ENCODE data around the gene NEUROG2.
"Not testable (repeated sequence)": the region's sequence is repeated elsewhere in the genome, so short reads cannot be mapped to it uniquely, and the experiment has no call there.

The NEUROG2 gene

GRCh38 chr4:112523764-112524505 is 8.0 kb upstream of the NEUROG2 start:
- intact Hi-C loops (cut with DNase I; ENCODE audit: low total_unique reads): no loop called here
- H3K27ac ChIP-seq: no peak overlapping the region

GRCh38 chr4:112523008-112523721 is 7.2 kb upstream of the NEUROG2 start:
- H3K27me3 ChIP-seq: peaks cover 3 to 66% of the 10 kb centered on the region in 2 donors
- H3K36me3 ChIP-seq: no peaks in the 10 kb centered on the region
- peaks cover 0 to 6% (median 0%) of the 10 kb centered on the region in 3 donors for H3K9me3 ChIP-seq
- H3K27ac ChIP-seq: no peak overlapping the region
- peak overlapping the region; percentile 20 to 42 for H3K4me3 ChIP-seq
- no peak for DNase-seq
- intact Hi-C loops (cut with DNase I; ENCODE audit: low total_unique reads): no loop called here
- TF ChIP-seq, protein P1, sequence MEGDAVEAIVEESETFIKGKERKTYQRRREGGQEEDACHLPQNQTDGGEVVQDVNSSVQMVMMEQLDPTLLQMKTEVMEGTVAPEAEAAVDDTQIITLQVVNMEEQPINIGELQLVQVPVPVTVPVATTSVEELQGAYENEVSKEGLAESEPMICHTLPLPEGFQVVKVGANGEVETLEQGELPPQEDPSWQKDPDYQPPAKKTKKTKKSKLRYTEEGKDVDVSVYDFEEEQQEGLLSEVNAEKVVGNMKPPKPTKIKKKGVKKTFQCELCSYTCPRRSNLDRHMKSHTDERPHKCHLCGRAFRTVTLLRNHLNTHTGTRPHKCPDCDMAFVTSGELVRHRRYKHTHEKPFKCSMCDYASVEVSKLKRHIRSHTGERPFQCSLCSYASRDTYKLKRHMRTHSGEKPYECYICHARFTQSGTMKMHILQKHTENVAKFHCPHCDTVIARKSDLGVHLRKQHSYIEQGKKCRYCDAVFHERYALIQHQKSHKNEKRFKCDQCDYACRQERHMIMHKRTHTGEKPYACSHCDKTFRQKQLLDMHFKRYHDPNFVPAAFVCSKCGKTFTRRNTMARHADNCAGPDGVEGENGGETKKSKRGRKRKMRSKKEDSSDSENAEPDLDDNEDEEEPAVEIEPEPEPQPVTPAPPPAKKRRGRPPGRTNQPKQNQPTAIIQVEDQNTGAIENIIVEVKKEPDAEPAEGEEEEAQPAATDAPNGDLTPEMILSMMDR (IDR thresholded peaks at IDR 0.05): no peak
- H3K4me1 ChIP-seq: peaks cover 0 to 24% (median 14%) of the 10 kb centered on the region in 4 donors

More at GRCh38 chr4:112523764-112524505, 8.0 kb upstream of the NEUROG2 start:
- Histone ChIP-seq H3K27me3 (peaks cover 3 to 58% of the 10 kb centered on the region in 2 donors), H3K4me1 (peaks cover 0 to 24% (median 14%) of the 10 kb centered on the region in 4 donors), H3K4me3 (peak overlapping the region; percentile 20 to 42), H3K36me3 (no peaks in the 10 kb centered on the region), H3K9me3 (peaks cover 0 to 6% (median 0%) of the 10 kb centered on the region in 3 donors)
- TF ChIP-seq, protein P1 (IDR thresholded peaks at IDR 0.05): peak; percentile 31 to 41
- DNase-seq: no peak

DNA sequence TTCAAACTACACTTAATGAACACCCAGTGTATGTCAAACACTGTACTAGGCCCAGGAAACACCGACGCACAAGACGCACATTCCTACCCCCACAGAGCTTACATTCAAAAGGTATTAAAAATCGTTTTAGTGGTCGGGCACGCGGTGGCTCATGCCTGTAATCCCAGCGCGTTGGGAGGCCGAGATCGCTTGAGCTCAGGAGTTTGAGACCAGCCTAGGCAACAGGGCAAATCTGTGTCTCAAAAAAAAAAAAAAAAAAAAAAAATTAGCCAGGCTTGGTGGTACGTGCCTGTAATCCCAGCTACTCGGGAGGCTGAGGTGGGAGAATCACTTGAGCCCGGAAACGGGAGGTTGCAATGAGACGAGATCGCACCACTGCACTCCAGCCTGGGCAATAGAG is 6.5 kb upstream of the NEUROG2 start:
- DNase-seq; intact Hi-C loops (cut with DNase I; ENCODE audit: low total_unique reads); H3K4me3 ChIP-seq; H3K9me3 ChIP-seq; H3K36me3 ChIP-seq; H3K27ac ChIP-seq: not testable (repeated sequence)
- Histone ChIP-seq H3K4me1 (peaks cover 0 to 26% (median 15%) of the 10 kb centered on the region in 4 donors), H3K27me3 (peaks cover 3 to 73% of the 10 kb centered on the region in 2 donors)

GRCh38 chr4:112521123-112522023 is 5.4 kb upstream of the NEUROG2 start:
- H3K4me3 ChIP-seq: no peak overlapping the region
- peaks cover 3 to 84% of the 10 kb centered on the region in 2 donors for H3K27me3 ChIP-seq
- TF ChIP-seq, protein P1 (IDR thresholded peaks at IDR 0.05): no peak
- intact Hi-C loops (cut with DNase I; ENCODE audit: low total_unique reads): no loop called here
- H3K36me3 ChIP-seq: no peaks in the 10 kb centered on the region
- peaks cover 0 to 36% (median 25%) of the 10 kb centered on the region in 4 donors for H3K4me1 ChIP-seq
- H3K9me3 ChIP-seq: peaks cover 0 to 6% (median 0%) of the 10 kb centered on the region in 3 donors
- no peak for DNase-seq
- H3K27ac ChIP-seq: no peak overlapping the region

GRCh38 chr4:112520598-112521122 is 4.7 kb upstream of the NEUROG2 start:
- peaks cover 3 to 91% of the 10 kb centered on the region in 2 donors for H3K27me3 ChIP-seq
- no peak overlapping the region for H3K4me3 ChIP-seq
- intact Hi-C loops (cut with DNase I; ENCODE audit: low total_unique reads): no loop called here
- H3K36me3 ChIP-seq: no peaks in the 10 kb centered on the region
- H3K4me1 ChIP-seq: peaks cover 0 to 43% (median 33%) of the 10 kb centered on the region in 4 donors
- peaks cover 0 to 6% (median 0%) of the 10 kb centered on the region in 3 donors for H3K9me3 ChIP-seq
- TF ChIP-seq, protein P1 (IDR thresholded peaks at IDR 0.05): no peak
- DNase-seq: no peak
- no peak overlapping the region for H3K27ac ChIP-seq

Measured in tibial artery (tissue), 4 donors.